Muscle of leg (tissue), 16 donors: ENCODE results near the gene RFK. TPM values are rescaled to one million over a fixed set of nuclear protein-coding genes. Genes with fewer than 3 reads are reported as not detected.
"Not testable (repeated sequence)": the region's sequence is repeated elsewhere in the genome, so short reads cannot be mapped to it uniquely, and the experiment has no call there.

Source experiments
- DNase-seq: peaks from one replicate; pipeline ENCODE4 v3.0.0; 2013
- H3K27ac ChIP-seq: one replicate; pipeline ENCODE4 v1.5.1; 2013; ENCODE audit warnings: mild to moderate bottlenecking, low read length, control low read depth
- H3K27me3 ChIP-seq: one replicate; pipeline ENCODE4 v1.6.1; 2013; ENCODE audit warnings: low read length; ENCODE audit not compliant: control insufficient read depth, insufficient read depth
- H3K36me3 ChIP-seq: one replicate; pipeline ENCODE4 v1.6.1; 2013; ENCODE audit warnings: low read length; ENCODE audit not compliant: control insufficient read depth, insufficient read depth
- H3K4me1 ChIP-seq: one replicate; pipeline ENCODE4 v1.6.1; 2013; ENCODE audit warnings: low read length; ENCODE audit not compliant: control insufficient read depth, insufficient read depth
- H3K4me3 ChIP-seq: one replicate; pipeline ENCODE4 v1.5.1; 2013; ENCODE audit warnings: low read length, control low read depth
- H3K9me3 ChIP-seq: replicated peaks from 2 replicates; pipeline ENCODE4 v1.6.1; 2013; ENCODE audit warnings: low read depth, low read length; ENCODE audit not compliant: control insufficient read depth
- WGBS: methylation state at CpG from one replicate; pipeline ENCODE4 v1.1.5; 2013; ENCODE audit warnings: missing lambda C conversion rate; ENCODE audit not compliant: insufficient coverage; 5-methylcytosine and 5-hydroxymethylcytosine counted together
- long read RNA-seq, 11 donors: transcript quantifications; one replicate each; lab custom pipeline, GENCODE V29; 2026
- polyA plus RNA-seq, 8 donors: library from polyadenylated mRNA; unstranded; fragments of 120-200 nt; gene quantifications; one replicate each; pipeline versions ENCODE4 v1.2.1 to v1.2.3, GENCODE V29; 2013; ENCODE audit warnings: inconsistent platforms in 1 of 8, low replicate concordance in 1 of 8; ENCODE audit not compliant: insufficient read length in 8 of 8, insufficient read depth in 1 of 8
- total RNA-seq: library from RNA; stranded (reverse); fragments of 120-200 nt; gene quantifications from one replicate; pipeline ENCODE4 v1.2.4, GENCODE V29; 2013

The RFK gene
- 10.6 TPM for total RNA-seq
- polyA plus RNA-seq: 10 to 100 TPM; 11.2 to 15.8 (median 12.6) TPM
- long read RNA-seq, donor 1, transcript RFK-201 (4 exons, 2,684 nt): major isoform, 5 of 5 reads
- long read RNA-seq, donor 1, partial matches to known transcripts: 0 of 5 reads
- long read RNA-seq, donor 1, other reads (novel, unspliced or antisense): 0 of 5 reads
- long read RNA-seq, donor 2, partial matches to known transcripts: 0 of 1 reads
- long read RNA-seq, donor 2, other reads (novel, unspliced or antisense): 0 of 1 reads
- long read RNA-seq, donor 3, transcript RFK-201 (4 exons, 2,684 nt): major isoform, 6 of 6 reads
- long read RNA-seq, donor 3, partial matches to known transcripts: 0 of 6 reads
- long read RNA-seq, donor 3, other reads (novel, unspliced or antisense): 0 of 6 reads
- long read RNA-seq, donor 4, transcript RFK-201 (4 exons, 2,684 nt): major isoform, 7 of 8 reads
- long read RNA-seq, donor 4, partial matches to known transcripts: 0 of 8 reads
- long read RNA-seq, donor 4, other reads (novel, unspliced or antisense): 0 of 8 reads
- long read RNA-seq, donor 5, transcript RFK-201 (4 exons, 2,684 nt): major isoform, 16 of 16 reads
- long read RNA-seq, donor 5, partial matches to known transcripts: 0 of 16 reads
- long read RNA-seq, donor 5, other reads (novel, unspliced or antisense): 0 of 16 reads
- long read RNA-seq, donor 6, transcript RFK-201 (4 exons, 2,684 nt): major isoform, 19 of 19 reads
- long read RNA-seq, donor 6, partial matches to known transcripts: 0 of 19 reads
- long read RNA-seq, donor 6, other reads (novel, unspliced or antisense): 0 of 19 reads
- long read RNA-seq, donor 7, transcript RFK-201 (4 exons, 2,684 nt): major isoform, 11 of 11 reads
- long read RNA-seq, donor 7, partial matches to known transcripts: 0 of 11 reads
- long read RNA-seq, donor 7, other reads (novel, unspliced or antisense): 0 of 11 reads
- long read RNA-seq, donor 8, transcript RFK-201 (4 exons, 2,684 nt): major isoform, 8 of 8 reads
- long read RNA-seq, donor 8, partial matches to known transcripts: 0 of 8 reads
- long read RNA-seq, donor 8, other reads (novel, unspliced or antisense): 0 of 8 reads
- long read RNA-seq, donor 9, transcript RFK-201 (4 exons, 2,684 nt): major isoform, 6 of 6 reads
- long read RNA-seq, donor 9, partial matches to known transcripts: 0 of 6 reads
- long read RNA-seq, donor 9, other reads (novel, unspliced or antisense): 0 of 6 reads
- long read RNA-seq, donor 10, transcript RFK-201 (4 exons, 2,684 nt): major isoform, 15 of 15 reads
- long read RNA-seq, donor 10, partial matches to known transcripts: 0 of 15 reads
- long read RNA-seq, donor 10, other reads (novel, unspliced or antisense): 0 of 15 reads
- long read RNA-seq, donor 11, transcript RFK-201 (4 exons, 2,684 nt): major isoform, 5 of 5 reads
- long read RNA-seq, donor 11, partial matches to known transcripts: 0 of 5 reads
- long read RNA-seq, donor 11, other reads (novel, unspliced or antisense): 0 of 5 reads

GRCh38 chr9:76394195-76394959 is at the start of gene RFK:
TSS of gene RFK (minus strand) at chr9:76394426. CDS start at chr9:76394171, 255 bp downstream.
- H3K27ac ChIP-seq: peak within 1 kb of the TSS; percentile 98
- H3K4me3 ChIP-seq: peak within 1 kb of the TSS; percentile 90
- peaks cover 3% of the 10 kb centered on the region for H3K36me3 ChIP-seq
- H3K9me3 ChIP-seq: no peaks in the 10 kb centered on the region
- peak; percentile 97 for DNase-seq
- H3K27me3 ChIP-seq: no peaks in the 10 kb centered on the region
- WGBS: under 1% methylated on average over 75 of the region's 81 CpGs
- peaks cover 6% of the 10 kb centered on the region for H3K4me1 ChIP-seq

- no peak overlapping the region for H3K4me3 ChIP-seq
- H3K9me3 ChIP-seq: no peaks in the 10 kb centered on the region
- H3K36me3 ChIP-seq: no peaks in the 10 kb centered on the region
- no peaks in the 10 kb centered on the region for H3K27me3 ChIP-seq
- 88% methylated on average over 3 of the region's 3 CpGs for WGBS
- H3K27ac ChIP-seq: no peak overlapping the region
- H3K4me1 ChIP-seq: no peaks in the 10 kb centered on the region
- DNase-seq: no peak
These were observed 49.7 kb upstream of the RFK start for GRCh38 chr9:76443887-76444286.

- no peak for DNase-seq
- H3K27me3 ChIP-seq: no peaks in the 10 kb centered on the region
- H3K4me1 ChIP-seq: no peaks in the 10 kb centered on the region
- H3K36me3 ChIP-seq: no peaks in the 10 kb centered on the region
- no peak overlapping the region for H3K27ac ChIP-seq
- WGBS: 62% methylated on average over 7 of the region's 10 CpGs
- no peak overlapping the region for H3K4me3 ChIP-seq
- no peaks in the 10 kb centered on the region for H3K9me3 ChIP-seq
These were observed 47.5 kb upstream of the RFK start for GRCh38 chr9:76441551-76442322.

- H3K27ac ChIP-seq: no peak overlapping the region
- no peaks in the 10 kb centered on the region for H3K9me3 ChIP-seq
- no peak for DNase-seq
- H3K27me3 ChIP-seq: no peaks in the 10 kb centered on the region
- no peak overlapping the region for H3K4me3 ChIP-seq
- WGBS: 80% methylated on average over 1 of the region's 6 CpGs
- H3K4me1 ChIP-seq: no peaks in the 10 kb centered on the region
- H3K36me3 ChIP-seq: no peaks in the 10 kb centered on the region
These were observed 44.8 kb upstream of the RFK start for GRCh38 chr9:76438841-76439588.

GRCh38 chr9:76437017-76437699 is 42.9 kb upstream of the RFK start:
- not testable (repeated sequence) for H3K4me1 ChIP-seq, H3K36me3 ChIP-seq, DNase-seq, H3K27me3 ChIP-seq, H3K4me3 ChIP-seq, H3K9me3 ChIP-seq, H3K27ac ChIP-seq
- WGBS: 100% methylated on average over 1 of the region's 9 CpGs

- not testable (repeated sequence) for H3K27ac ChIP-seq, DNase-seq, H3K4me1 ChIP-seq, H3K36me3 ChIP-seq, H3K9me3 ChIP-seq, H3K4me3 ChIP-seq, H3K27me3 ChIP-seq
- WGBS: 91% methylated on average over 2 of the region's 6 CpGs
These were observed 40.7 kb upstream of the RFK start for GRCh38 chr9:76434897-76435296.

GRCh38 chr9:76433836-76434235 is 39.6 kb upstream of the RFK start:
- no peak for DNase-seq
- Histone ChIP-seq H3K9me3 (no peaks in the 10 kb centered on the region), H3K27ac (no peak overlapping the region), H3K27me3 (no peaks in the 10 kb centered on the region), H3K4me3 (no peak overlapping the region), H3K4me1 (no peaks in the 10 kb centered on the region), H3K36me3 (no peaks in the 10 kb centered on the region)
- no CpG with 5 or more reads among the region's 3 CpGs for WGBS

- Histone ChIP-seq H3K9me3 (no peaks in the 10 kb centered on the region), H3K27ac (no peak overlapping the region), H3K4me3 (no peak overlapping the region), H3K27me3 (no peaks in the 10 kb centered on the region), H3K36me3 (no peaks in the 10 kb centered on the region), H3K4me1 (no peaks in the 10 kb centered on the region)
- DNase-seq: no peak
- WGBS: 81% methylated on average over 3 of the region's 5 CpGs
These were observed 39.2 kb upstream of the RFK start for GRCh38 chr9:76433406-76433805.
